GM12875 (cell line): ENCODE measurements around the gene HSF5.
A peak's percentile ranks its signal among the peaks of the same experiment; 100 is the strongest.

Experiments used
- H3K4me3 ChIP-seq: one replicate; pipeline ENCODE4 v1.5.1; 2011; ENCODE audit warnings: low read depth, low read length, control low read depth
- CTCF ChIP-seq: IDR thresholded peaks from 2 replicates; pipeline ENCODE4 v1.5.1; 2011; ENCODE audit warnings: low read depth, mild to moderate bottlenecking, control low read depth, inconsistent platforms, low read length, moderate library complexity, borderline replicate concordance; ENCODE audit not compliant: insufficient read depth

Gene HSF5

GRCh38 chr17:58527949-58528348 lies 39.7 kb upstream of the HSF5 start:
- H3K4me3 ChIP-seq, result no peak overlapping the region
- no peak for TF ChIP-seq CTCF

DNA sequence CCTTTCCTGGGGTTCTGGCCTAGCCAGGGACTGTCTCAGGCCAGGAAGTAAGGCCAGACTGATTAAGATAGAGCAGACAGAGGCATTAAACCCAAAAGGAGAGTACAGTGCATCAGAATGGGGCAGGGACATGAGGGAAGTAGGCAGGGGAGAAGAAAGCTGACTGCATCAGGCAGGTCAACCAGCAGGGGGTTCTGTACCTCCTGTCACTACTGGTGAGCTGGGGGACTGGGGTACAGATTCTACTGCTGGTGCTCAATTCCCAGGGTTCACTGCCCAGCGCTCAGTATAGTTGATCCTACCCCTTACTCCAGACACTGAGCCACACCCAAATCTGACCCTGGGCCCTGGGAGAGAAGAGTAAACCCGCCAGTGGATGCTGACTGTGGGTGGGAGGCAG lies 39.1 kb upstream of the HSF5 start:
- no peak overlapping the region for H3K4me3 ChIP-seq
- TF ChIP-seq CTCF, result peak; percentile 47

GRCh38 chr17:58525239-58525638 lies 37.0 kb upstream of the HSF5 start:
- TF ChIP-seq CTCF, result no peak
- H3K4me3 ChIP-seq, result no peak overlapping the region

DNA sequence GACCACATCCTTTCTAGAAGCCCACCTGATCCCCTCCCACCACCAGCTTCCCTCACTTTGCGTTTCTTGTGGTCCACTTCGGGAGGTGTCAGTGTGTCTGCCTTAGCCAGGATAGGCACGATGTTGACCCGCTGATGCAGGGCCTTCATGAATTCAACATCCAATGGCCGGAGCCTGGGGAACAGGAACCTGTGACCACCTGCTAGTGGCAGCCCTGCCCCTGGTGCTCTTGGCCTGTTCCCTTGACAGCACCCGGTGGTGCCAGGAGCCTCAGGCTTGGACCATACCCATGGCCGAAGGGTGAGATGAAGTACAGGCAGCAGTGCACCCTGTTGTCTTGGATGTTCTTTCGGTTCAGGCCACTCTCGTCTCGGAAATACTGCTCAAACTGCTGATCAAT lies 33.5 kb upstream of the HSF5 start:
- H3K4me3 ChIP-seq, result no peak overlapping the region
- no peak for TF ChIP-seq CTCF

GRCh38 chr17:58520843-58521430 lies 32.7 kb upstream of the HSF5 start:
- TF ChIP-seq CTCF, result peak; percentile 79
- H3K4me3 ChIP-seq, result no peak overlapping the region

GRCh38 chr17:58517928-58518609 lies 29.9 kb upstream of the HSF5 start:
- peak overlapping the region; percentile 73 for H3K4me3 ChIP-seq
- TF ChIP-seq CTCF, result no peak

DNA sequence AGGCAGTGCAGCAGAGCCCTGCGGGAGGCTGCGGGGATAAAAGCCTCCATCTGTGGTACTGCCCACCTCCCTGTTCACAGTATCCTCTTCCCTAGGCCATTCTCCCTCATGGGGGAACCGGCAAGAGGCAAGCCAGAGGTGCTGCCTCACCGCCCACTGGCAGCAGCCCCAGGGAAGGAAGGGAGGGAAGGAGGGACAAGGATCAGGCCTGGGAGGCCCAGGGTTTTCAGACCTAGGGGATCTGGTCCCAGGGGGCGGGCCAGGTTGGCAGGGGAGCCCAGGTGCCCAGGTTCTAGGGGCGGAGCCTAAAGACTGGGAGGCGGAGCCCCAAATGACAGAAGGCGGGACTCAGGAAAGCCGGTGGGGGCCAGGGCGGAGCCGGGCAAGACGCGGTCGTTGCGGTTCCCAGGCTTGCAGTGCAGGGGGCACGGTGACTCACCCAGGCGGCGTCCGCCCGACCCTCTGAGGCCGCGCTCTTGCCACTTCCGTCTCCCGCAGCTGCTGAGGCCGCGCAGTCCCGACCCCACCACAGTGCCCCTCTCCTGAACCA lies 29.2 kb upstream of the HSF5 start:
- TF ChIP-seq CTCF, result no peak
- H3K4me3 ChIP-seq, result peak overlapping the region; percentile 73
